NOMO-1 treated with DMSO at 0.1 percent for 48 hours (cell line): ENCODE data around the gene GFRA1.
"Not testable (repeated sequence)": the region's sequence is repeated elsewhere in the genome, so short reads cannot be mapped to it uniquely, and the experiment has no call there.

Experiments used
- DNase-seq: peaks from one replicate; lab custom pipeline; 2025; ENCODE audit not compliant: unreplicated experiment; lab: John Stamatoyannopoulos, UW

The GFRA1 gene

DNA sequence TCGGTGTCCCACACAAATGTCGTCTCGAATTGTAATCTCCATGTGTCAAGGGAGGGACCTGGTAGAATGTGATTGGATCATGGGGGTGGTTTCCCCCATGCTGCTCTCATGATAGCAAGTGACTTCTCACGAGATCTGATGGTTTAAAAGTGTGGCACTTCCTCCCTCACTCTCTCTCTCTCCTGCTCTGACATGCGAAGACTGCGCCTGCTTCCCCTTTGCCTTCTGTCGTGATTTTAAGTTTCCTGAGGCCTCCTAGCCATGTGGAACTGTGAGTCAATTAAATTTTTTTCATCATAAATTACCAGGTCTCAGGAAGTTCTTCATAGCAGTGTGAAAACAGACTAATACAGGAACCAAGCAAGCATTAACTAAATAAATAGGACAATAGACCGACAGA, 229.1 kb downstream of the GFRA1 start:
- DNase-seq, result no peak

DNA sequence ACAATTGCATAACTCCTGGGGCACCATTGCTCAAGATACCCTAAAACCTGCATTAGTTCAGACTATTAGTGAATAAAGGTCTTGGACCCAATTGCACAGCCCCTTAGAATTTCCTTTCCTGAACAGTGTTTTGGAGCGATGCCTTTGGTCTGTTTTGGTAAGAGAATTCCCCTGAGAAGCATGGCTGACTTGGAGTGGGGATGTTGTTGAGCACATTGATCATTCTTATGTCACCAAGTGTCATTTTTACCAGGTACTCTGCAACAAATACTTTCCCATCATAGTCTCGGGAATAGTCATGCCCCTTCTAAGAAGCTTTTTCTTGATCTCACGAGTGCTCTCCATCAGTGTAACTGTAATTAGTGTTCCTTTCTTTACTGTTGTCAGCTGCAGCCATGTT, 229.7 kb downstream of the GFRA1 start:
- DNase-seq, result no peak

DNA sequence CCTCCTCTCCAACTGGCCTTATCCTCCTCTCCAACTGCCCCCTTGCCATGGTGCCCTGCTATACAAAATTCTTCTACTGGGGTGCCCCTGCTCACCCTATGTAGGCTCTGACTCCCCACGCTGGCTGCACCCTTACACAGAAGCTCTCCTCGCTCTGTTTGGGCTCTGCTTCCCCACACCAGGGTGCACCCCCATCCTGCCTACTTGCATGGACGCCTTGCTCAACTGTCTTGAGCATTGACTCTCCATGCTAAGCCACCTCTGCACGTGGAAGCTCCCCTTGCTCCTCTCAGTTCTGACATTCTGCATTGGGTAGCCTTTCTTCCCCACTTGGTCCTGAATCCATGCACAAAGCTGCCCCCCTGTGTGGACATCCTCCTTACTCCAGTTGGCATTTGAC, 231.1 kb downstream of the GFRA1 start:
- DNase-seq, result no peak

- DNase-seq, result no peak
Measured at GRCh38 chr10:116039612-116040011, 233.4 kb downstream of the GFRA1 start.

DNA sequence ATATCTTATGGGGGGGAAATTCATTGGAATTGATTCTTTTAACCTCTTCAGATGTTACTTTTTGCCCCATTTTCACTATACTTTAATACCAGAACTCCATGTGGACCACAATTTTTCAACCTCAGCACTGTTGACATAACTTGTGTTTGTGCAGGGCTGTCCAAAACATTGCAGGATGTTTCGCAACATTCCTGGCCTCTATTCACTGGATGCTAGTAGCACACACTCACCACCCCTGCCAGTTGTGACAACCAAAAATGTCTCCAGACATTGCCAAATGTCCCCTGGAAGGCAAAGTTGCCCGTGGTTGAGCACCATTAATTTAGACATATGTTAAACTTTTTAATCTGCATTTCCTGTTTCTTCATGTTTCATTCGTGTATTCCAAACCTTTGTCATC, 234.7 kb downstream of the GFRA1 start:
- no peak for DNase-seq

DNA sequence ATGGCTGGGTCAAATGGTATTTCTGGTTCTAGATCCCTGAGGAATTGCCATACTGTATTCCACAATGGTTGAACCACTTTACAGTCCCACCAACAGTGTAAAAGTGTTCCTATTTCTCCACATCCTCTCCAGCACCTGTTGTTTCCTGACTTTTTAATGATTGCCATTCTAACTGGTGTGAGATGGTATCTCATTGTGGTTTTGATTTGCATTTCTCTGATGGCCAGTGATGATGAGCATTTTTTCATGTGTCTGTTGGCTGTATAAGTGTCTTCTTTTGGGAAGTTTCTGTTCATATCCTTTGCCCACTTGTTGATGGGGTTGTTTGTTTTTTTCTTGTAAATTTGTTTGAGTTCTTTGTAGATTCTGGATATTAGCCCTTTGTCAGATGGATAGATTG, 237.6 kb downstream of the GFRA1 start:
- not testable (repeated sequence) for DNase-seq

DNA sequence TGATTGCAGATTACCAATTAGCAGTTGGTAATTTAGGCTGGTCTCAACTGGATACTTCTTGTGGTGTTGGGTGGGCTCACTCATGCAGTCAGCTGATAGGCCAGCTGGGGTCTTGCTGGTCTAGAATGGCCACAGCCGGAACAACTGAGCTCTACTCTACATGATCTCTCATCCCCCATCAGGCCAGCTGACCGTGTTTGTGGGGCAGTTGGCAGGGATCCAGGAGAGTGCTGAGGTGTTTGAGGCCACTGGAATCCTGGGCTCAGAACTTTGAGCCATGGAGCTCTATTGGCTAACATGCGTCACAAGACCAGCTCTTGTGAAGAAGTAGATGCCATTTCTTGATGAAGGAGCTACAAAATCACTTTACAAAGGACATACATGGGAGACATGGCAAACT, 242.4 kb downstream of the GFRA1 start:
- DNase-seq, result no peak

DNA sequence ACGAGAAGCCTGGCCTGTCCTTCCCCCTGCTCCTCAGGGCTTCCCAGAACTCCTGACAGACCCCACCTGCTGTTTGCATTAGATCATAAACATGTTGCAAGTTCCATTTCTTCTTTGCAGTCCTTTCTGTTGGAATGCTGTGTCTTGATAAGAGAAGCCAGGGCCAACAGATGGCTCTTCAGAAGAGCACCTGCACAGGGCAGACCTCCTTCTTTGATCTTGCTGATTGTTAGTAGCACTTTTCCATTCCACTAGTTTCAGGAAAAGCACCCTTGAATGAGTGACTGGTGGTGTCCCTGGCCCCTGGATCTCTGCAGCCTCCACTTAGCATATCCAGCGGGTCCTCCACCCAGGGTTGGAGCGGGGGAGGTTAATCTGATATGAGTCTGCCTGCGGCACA, 243.2 kb downstream of the GFRA1 start:
- no peak for DNase-seq

DNA sequence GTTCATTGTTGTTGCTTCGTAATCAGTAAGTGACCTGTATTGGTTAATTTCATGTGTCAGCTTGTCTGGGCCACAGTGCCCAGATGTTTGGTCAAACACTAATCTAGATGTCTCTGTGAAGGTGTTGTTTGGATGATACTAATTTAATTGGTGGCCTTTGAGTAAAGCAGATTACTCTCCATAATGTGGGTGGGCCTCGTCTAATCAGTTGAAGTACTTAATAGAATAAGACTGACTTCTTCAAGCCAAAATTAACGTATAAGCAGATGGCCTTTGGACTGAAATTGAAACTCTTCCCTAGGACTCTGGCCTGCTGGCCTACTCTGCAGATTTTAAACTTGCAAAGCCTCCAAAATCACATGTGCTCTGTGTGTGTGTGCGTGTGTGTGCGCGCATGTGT, 245.7 kb downstream of the GFRA1 start:
- no peak for DNase-seq

GRCh38 chr10:116026725-116027124, 246.3 kb downstream of the GFRA1 start:
- DNase-seq, result no peak

DNA sequence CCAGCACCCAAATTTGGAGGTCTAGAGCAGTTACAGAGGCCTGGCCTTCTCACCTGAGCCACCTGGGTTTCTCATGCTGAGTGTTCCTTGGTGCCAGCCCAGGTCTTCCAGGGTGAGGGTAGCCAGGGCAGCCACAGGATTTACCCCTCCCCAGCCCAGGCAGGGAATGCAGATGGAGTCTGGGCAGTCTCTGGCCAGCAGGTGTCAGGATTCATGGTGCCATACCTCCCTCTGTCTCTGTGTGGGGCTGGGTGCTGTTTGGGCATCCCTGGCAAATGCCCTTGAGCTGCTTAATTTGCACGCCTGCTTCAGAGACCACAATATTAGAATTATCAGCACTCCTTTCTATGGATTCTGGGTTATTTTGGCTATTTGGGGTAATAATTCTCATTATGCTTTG, 246.7 kb downstream of the GFRA1 start:
- no peak for DNase-seq

DNA sequence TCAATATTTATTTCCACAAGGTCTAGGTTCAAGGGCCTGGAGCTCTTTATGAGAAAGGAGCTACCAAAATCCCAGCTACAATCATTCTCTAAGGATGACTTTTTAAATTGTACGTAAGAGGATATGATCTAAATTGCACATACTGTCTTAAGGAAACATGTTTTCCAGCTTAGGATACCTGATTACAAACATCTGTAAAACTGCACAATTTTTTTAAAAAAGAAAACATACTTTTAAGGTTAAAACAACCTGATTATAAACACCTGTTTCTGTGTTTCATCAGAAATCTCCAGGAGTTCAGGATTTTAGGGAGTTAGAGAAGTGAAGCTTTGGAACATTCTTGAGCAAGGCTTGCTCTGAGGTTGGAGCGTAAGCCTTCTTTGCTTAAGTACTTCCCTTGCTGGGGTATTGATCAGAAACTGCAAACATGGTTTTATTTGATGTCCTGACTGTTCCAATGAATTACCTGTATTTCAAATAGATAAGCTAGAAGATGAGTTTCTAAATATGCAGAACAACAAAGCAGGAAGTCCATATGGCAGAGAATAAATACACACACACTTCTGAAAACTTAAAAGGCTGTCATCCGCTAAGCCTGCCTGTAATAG, 248.6 kb downstream of the GFRA1 start:
- no peak for DNase-seq

DNA sequence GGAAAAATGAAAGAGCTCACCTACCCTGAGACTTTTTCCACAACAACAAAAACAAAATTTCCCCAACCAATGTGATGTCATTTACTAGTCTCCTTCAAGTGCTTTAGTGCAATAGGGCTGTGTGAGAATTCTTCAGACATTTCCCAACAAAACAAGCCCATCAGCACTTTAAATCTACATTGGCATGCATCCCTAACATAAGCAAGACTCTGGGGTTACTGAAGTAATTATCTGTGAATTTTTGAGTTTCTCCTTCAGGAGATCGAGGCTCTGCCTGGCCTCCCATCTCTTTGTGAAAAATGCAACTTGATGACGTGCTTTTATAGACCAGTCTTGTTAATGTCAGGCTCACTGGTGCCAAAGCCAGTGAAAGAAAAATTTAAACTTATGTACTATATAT, 255.6 kb downstream of the GFRA1 start:
- no peak for DNase-seq

DNA sequence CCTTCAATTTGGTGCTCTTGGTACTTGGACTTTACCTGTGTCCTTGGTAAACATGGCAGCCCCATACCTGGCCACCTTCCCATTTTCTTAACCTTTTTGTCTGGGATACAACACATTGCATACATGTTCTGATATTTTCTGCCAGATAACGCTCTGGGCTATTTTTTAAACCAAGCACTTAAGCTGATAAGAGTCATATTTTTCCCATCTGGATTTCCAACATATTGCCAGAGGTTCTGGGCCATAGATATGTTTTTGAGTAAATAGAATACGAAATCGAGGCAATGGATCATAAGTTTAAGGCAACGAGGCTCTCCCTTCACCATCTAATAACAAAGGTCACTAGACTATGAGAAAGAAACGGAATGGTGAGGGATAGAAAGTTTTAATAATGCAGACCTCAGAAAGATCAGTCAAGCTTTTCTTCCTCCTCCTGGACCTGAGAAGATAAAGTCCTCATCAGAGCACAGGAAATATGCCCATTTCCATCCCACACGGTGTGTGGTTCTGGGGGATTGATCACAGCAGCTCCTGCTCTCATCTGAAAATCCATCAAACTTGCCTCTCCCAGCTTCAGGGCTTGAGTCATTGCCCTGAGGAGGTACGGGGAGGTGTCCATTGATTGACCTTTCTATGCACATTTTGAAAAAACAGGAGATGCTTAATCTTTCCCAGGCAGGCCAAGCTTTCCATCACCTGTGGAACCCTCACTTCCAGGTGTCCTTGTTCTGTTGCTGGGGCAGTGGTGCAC, 257.2 kb downstream of the GFRA1 start:
- DNase-seq, result no peak

DNA sequence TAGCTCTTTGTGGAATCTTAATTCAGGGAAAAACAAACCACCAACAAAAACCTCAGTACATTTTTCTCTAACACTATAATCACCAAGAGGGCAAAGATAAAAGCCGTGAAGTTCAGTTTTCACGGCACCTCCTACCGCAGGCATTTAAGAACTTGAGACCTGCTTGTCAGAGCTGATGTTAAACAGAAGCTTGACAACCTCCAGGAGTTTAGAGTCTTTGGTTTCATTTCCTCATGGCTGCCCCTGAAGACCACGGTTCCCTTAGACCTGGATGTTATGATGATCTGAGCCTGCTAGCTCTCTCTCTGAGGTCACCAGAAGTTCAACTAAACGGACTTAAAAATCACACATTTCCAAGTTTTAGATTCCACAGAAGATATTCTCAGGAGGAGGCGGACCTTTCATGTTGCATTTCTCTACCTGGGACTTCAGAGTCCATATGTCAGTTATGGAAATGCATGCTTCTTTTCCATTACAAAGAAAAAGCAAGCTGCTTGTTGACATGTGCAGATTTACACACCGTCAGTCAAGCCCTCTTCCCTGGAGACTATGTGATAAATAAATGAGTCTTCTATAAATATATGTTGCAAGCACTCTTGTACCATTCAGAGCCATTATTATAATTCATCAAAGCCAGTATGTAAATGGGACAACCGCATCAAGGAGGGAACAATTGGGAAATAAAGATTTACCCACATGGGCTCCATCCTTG, 258.0 kb downstream of the GFRA1 start:
- DNase-seq, result peak; percentile 15

DNA sequence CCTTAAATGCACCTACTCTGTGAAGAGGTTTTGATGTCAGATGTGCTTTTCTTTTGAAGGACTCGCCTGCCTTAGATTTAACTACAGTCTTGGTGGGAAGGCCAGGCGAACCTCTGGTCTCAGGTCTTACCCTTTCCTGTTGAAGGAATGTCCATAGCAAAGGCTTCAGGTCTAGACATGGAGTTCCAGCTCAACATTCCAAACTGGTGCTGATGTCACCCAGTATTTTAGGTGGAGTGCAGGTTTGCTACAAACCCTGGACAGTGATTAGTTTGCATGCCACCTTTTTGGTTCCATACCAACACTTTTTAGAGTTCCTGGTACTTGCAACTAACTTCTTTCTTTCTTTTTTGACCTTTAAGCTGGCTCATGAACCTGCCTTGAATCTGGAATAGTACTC, 258.7 kb downstream of the GFRA1 start:
- no peak for DNase-seq

- no peak for DNase-seq
Measured at GRCh38 chr10:116011929-116012328, 261.1 kb downstream of the GFRA1 start.

DNA sequence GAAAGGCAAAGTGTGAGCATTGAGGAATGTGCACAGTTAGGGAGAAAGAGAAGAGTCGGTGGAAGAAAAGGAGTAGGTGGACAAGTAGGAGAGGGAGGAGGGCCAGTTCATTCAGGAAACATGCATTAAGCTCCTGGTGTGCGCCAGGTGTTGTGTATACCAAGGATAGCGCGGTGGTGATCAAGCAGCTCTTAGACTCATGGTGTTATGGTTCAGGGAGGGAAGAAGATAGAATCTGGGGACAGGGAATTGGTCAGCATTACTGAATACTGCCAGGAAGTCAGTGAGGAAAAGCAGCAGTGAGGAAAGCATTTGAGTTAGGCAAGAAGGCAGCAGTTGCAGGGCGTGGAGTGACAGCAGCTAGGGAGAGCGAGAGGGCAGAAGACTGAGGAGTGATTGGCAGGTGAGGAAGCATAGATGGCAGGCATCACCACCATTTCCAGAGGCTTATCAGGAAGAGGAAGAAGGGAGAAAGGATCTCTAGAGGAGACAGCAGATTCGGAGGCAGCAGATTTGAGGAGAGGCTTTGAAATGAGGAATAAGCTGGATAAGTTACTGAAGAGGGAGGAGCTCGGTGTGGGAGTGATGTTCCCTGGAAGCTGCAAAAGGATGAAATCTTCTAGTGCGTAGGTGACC, 265.6 kb downstream of the GFRA1 start:
- DNase-seq, result no peak
